Stimulated activated CD4-positive, alpha-beta T cell treated with anti-CD3 and anti-CD28 coated beads, Interleukin-4, amount 100 ng/mL, for 24 hours (primary cell): Measurements from ENCODE around the gene JHY.
A peak's percentile ranks its signal among the peaks of the same experiment; 100 is the strongest.

ENCODE experiments used
- DNase-seq: peaks from one replicate; pipeline ENCODE4 v3.0.0-alpha.2; 2020

Gene JHY

GRCh38 chr11:122872046-122872445 lies 10.5 kb upstream of the JHY start:
- DNase-seq: no peak

- DNase-seq: no peak
These were observed 7.6 kb upstream of the JHY start for GRCh38 chr11:122874991-122875390.

GRCh38 chr11:122877732-122878131 lies 4.8 kb upstream of the JHY start:
- DNase-seq: no peak

GRCh38 chr11:122879785-122880184 lies 2.8 kb upstream of the JHY start:
- DNase-seq: no peak

GRCh38 chr11:122882857-122883645 lies 492 bp downstream of the JHY start:
- peak; percentile 39 for DNase-seq

- no peak for DNase-seq
These were observed 1.1 kb downstream of the JHY start for GRCh38 chr11:122883646-122883979.

- no peak for DNase-seq
These were observed 5.6 kb downstream of the JHY start for GRCh38 chr11:122888162-122888561.

GRCh38 chr11:122893131-122893530 lies 10.6 kb downstream of the JHY start:
- no peak for DNase-seq

- DNase-seq: no peak
These were observed 13.0 kb downstream of the JHY start for GRCh38 chr11:122895563-122895962.

- DNase-seq: no peak
These were observed 15.1 kb downstream of the JHY start for GRCh38 chr11:122897606-122898210.

- DNase-seq: no peak
These were observed 16.2 kb downstream of the JHY start for GRCh38 chr11:122898799-122899198.

- no peak for DNase-seq
These were observed 18.1 kb downstream of the JHY start for GRCh38 chr11:122900587-122901202.

GRCh38 chr11:122902951-122903350 lies 20.4 kb downstream of the JHY start:
- DNase-seq: no peak

GRCh38 chr11:122910775-122911174 lies 28.2 kb downstream of the JHY start:
- DNase-seq: no peak

- DNase-seq: no peak
These were observed 34.8 kb downstream of the JHY start for GRCh38 chr11:122917311-122917710.

- no peak for DNase-seq
These were observed 36.2 kb downstream of the JHY start for GRCh38 chr11:122918734-122919133.

- DNase-seq: no peak
These were observed 38.0 kb downstream of the JHY start for GRCh38 chr11:122920579-122920978.

GRCh38 chr11:122922893-122923292 lies 40.3 kb downstream of the JHY start:
- DNase-seq: no peak

- no peak for DNase-seq
These were observed 40.7 kb downstream of the JHY start for GRCh38 chr11:122923302-122923701.

GRCh38 chr11:122931510-122931909 lies 49.0 kb downstream of the JHY start:
- DNase-seq: no peak

- no peak for DNase-seq
These were observed 50.9 kb downstream of the JHY start for GRCh38 chr11:122933416-122933815.

GRCh38 chr11:122937983-122938382 lies 55.4 kb downstream of the JHY start:
- DNase-seq: no peak

GRCh38 chr11:122938557-122938956 lies 56.0 kb downstream of the JHY start:
- DNase-seq: no peak

- no peak for DNase-seq
These were observed 68.7 kb downstream of the JHY start for GRCh38 chr11:122951211-122951610.
